ENCODE results near the gene B3GALT4. TPM values are rescaled to one million over a fixed set of nuclear protein-coding genes. Genes with fewer than 3 reads are reported as not detected.

B3GALT4 gene
- total and polyA plus RNA-seq, 2 of the 13 experiments (the other 11 are each of a cell fraction or from before 2014, with no cell fraction given), result 0.04 to 0.27 TPM

- TF ChIP-seq MXD1 (CRISPR knock-in tag; IDR thresholded peaks at IDR 0.05), result 0 out of 2 replicates have a peak, but pooled peaks have one; percentile 42
- TF ChIP-seq ZNF777 (CRISPR knock-in tag; IDR thresholded peaks at IDR 0.05), result peak; percentile 40; the same call in 1 of the 2 replicates
- TF ChIP-seq, protein P1, sequence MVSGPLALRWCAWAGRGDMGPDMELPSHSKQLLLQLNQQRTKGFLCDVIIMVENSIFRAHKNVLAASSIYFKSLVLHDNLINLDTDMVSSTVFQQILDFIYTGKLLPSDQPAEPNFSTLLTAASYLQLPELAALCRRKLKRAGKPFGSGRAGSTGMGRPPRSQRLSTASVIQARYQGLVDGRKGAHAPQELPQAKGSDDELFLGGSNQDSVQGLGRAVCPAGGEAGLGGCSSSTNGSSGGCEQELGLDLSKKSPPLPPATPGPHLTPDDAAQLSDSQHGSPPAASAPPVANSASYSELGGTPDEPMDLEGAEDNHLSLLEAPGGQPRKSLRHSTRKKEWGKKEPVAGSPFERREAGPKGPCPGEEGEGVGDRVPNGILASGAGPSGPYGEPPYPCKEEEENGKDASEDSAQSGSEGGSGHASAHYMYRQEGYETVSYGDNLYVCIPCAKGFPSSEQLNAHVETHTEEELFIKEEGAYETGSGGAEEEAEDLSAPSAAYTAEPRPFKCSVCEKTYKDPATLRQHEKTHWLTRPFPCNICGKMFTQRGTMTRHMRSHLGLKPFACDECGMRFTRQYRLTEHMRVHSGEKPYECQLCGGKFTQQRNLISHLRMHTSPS (CRISPR knock-in tag; IDR thresholded peaks at IDR 0.05; ENCODE audit: low read depth), result no peak
- TF ChIP-seq CBFB (CRISPR knock-in tag; IDR thresholded peaks at IDR 0.05), result peak; percentile 41; the same call in 1 of the 2 replicates
- TF ChIP-seq SMARCC2 (IDR thresholded peaks at IDR 0.05), result no peak
- no peak for TF ChIP-seq KDM1A (CRISPR knock-in tag; IDR thresholded peaks at IDR 0.05)
- TF ChIP-seq ZNF10 (CRISPR knock-in tag; IDR thresholded peaks at IDR 0.05; ENCODE audit: borderline replicate concordance, low read depth), result peak; percentile 37; the same call in 1 of the 2 replicates
- TF ChIP-seq IRX3 (CRISPR knock-in tag; IDR thresholded peaks at IDR 0.05; ENCODE audit: borderline replicate concordance, low read depth), result 0 out of 2 replicates have a peak, but pooled peaks have one; percentile 60
- TF ChIP-seq ZBTB40 (IDR thresholded peaks at IDR 0.05), result no peak
- peak; percentile 57; the same call in 1 of the 2 replicates for TF ChIP-seq ZBTB40 (CRISPR knock-in tag; IDR thresholded peaks at IDR 0.05)
- no peak for TF ChIP-seq YY1 (IDR thresholded peaks at IDR 0.05; ENCODE audit: insufficient read depth, insufficient replicate concordance, low read depth, low read length)
- TF ChIP-seq ZNF232 (CRISPR knock-in tag; IDR thresholded peaks at IDR 0.05; ENCODE audit: borderline replicate concordance), result no peak
- TF ChIP-seq TRIM24 (CRISPR knock-in tag; IDR thresholded peaks at IDR 0.05), result no peak
- no peak for TF ChIP-seq ZNF512 (CRISPR knock-in tag; IDR thresholded peaks at IDR 0.05)
- no peak for TF ChIP-seq GFI1 (CRISPR knock-in tag; IDR thresholded peaks at IDR 0.05; ENCODE audit: borderline replicate concordance)
- peak; percentile 44; the same call in 1 of the 2 replicates for TF ChIP-seq ELF1 (CRISPR knock-in tag; IDR thresholded peaks at IDR 0.05)
These were observed 37.0 kb downstream of the B3GALT4 start, which contains the start of gene TAPBP (continued) for GRCh38 chr6:33313709-33314514.
